ENCODE results near the gene LEFTY1. TPM values are rescaled to one million over a fixed set of nuclear protein-coding genes. Genes with fewer than 3 reads are reported as not detected.

Gene LEFTY1
- total and polyA plus RNA-seq, 2 of the 13 experiments (the other 11 are each of a cell fraction or from before 2014, with no cell fraction given): 0.29 to 0.79 TPM

- no peak for TF ChIP-seq ZBTB40 (IDR thresholded peaks at IDR 0.05)
- TF ChIP-seq ZBTB40 (CRISPR knock-in tag; IDR thresholded peaks at IDR 0.05): no peak; the same call in 1 of the 2 replicates
- peak; percentile 89 for TF ChIP-seq ZNF274 (CRISPR knock-in tag; IDR thresholded peaks at IDR 0.05)
- TF ChIP-seq ZNF780A (CRISPR knock-in tag; IDR thresholded peaks at IDR 0.05): no peak
- TF ChIP-seq PHF20 (CRISPR knock-in tag; IDR thresholded peaks at IDR 0.05): peak; percentile 86
- TF ChIP-seq RARA (CRISPR knock-in tag; IDR thresholded peaks at IDR 0.05): no peak; the same call in 1 of the 2 replicates
- peak; percentile 86 for TF ChIP-seq ZNF883 (CRISPR knock-in tag; IDR thresholded peaks at IDR 0.05; ENCODE audit: not compliant biosample characterization)
- TF ChIP-seq SP2 (CRISPR knock-in tag; IDR thresholded peaks at IDR 0.05): peak; percentile 91
- peak; percentile 74; the same call in 1 of the 2 replicates for TF ChIP-seq ZNF614 (CRISPR knock-in tag; IDR thresholded peaks at IDR 0.05; ENCODE audit: borderline replicate concordance)
- TF ChIP-seq ZMYM4 (CRISPR knock-in tag; IDR thresholded peaks at IDR 0.05): peak; percentile 79
- TF ChIP-seq ZNF513 (CRISPR knock-in tag; conservative IDR thresholded peaks at IDR 0.05): no peak
- no peak for TF ChIP-seq ATM (IDR thresholded peaks at IDR 0.05; ENCODE audit: borderline replicate concordance)
- TF ChIP-seq HOXA7 (CRISPR knock-in tag; IDR thresholded peaks at IDR 0.05): no peak
- TF ChIP-seq RAD21 (CRISPR knock-in tag; IDR thresholded peaks at IDR 0.05): no peak
- peak; percentile 85 for TF ChIP-seq ZNF878 (CRISPR knock-in tag; IDR thresholded peaks at IDR 0.05)
- TF ChIP-seq ZNF572 (CRISPR knock-in tag; IDR thresholded peaks at IDR 0.05): peak; percentile 86; the same call in 1 of the 2 replicates
- peak; percentile 92; the same call in 1 of the 2 replicates for TF ChIP-seq ARHGAP35 (CRISPR knock-in tag; IDR thresholded peaks at IDR 0.05; ENCODE audit: borderline replicate concordance)
- TF ChIP-seq ZNF225 (CRISPR knock-in tag; IDR thresholded peaks at IDR 0.05): peak; percentile 91
- no peak for TF ChIP-seq ADNP (CRISPR knock-in tag; IDR thresholded peaks at IDR 0.05)
- no peak for TF ChIP-seq ZNF75D (CRISPR knock-in tag; IDR thresholded peaks at IDR 0.05; ENCODE audit: borderline replicate concordance)
Observed at GRCh38 chr1:225923692-225924555, 35.0 kb upstream of the LEFTY1 start, which contains the start of gene PYCR2 (continued).
